ENCODE data around the gene CSTF3. TPM values are rescaled to one million over a fixed set of nuclear protein-coding genes. Genes with fewer than 3 reads are reported as not detected.
"Not testable (repeated sequence)": the region's sequence is repeated elsewhere in the genome, so short reads cannot be mapped to it uniquely, and the experiment has no call there.

CSTF3 gene
- total RNA-seq, 6 donors from 2014 or later: 7.3 to 19.4 (median 16.4) TPM

GRCh38 chr11:33177676-33178336 is 16.5 kb upstream of the CSTF3 start:
- Histone ChIP-seq H3K9me3 (no peaks in the 10 kb centered on the region), H3K4me3 (no peak overlapping the region), H3K4me1 (peaks cover 0 to 3% (median 0%) of the 10 kb centered on the region in 4 donors), H3K27me3 (no peaks in the 10 kb centered on the region), H3K27ac (no peak overlapping the region), H3K36me3 (no peaks in the 10 kb centered on the region)
- 93 to 94% methylated on average over 8 of the region's 8 CpGs for WGBS, 2 donors
- ATAC-seq (ENCODE audit: low FRiP score in 2 of 2) (no peak), DNase-seq (no peak)
- TF ChIP-seq EP300 (IDR thresholded peaks at IDR 0.05) (no peak), POLR2A (IDR thresholded peaks at IDR 0.05) (no peak), POLR2AphosphoS5 (IDR thresholded peaks at IDR 0.05) (no peak), CTCF (IDR thresholded peaks at IDR 0.05) (no peak)

GRCh38 chr11:33176760-33177159 is 15.5 kb upstream of the CSTF3 start:
- H3K9me3 ChIP-seq; ATAC-seq (ENCODE audit: low FRiP score in 2 of 2); H3K4me3 ChIP-seq; H3K27me3 ChIP-seq; H3K36me3 ChIP-seq; H3K4me1 ChIP-seq; DNase-seq; H3K27ac ChIP-seq: not testable (repeated sequence)
- 96 to 98% methylated on average over 5 of the region's 5 CpGs for WGBS, 2 donors

- H3K27me3 ChIP-seq: no peaks in the 10 kb centered on the region
- no peaks in the 10 kb centered on the region for H3K4me1 ChIP-seq
- no peak for TF ChIP-seq EP300 (IDR thresholded peaks at IDR 0.05)
- no peak for TF ChIP-seq POLR2A (IDR thresholded peaks at IDR 0.05)
- TF ChIP-seq CTCF (IDR thresholded peaks at IDR 0.05): no peak
- no peak for TF ChIP-seq POLR2AphosphoS5 (IDR thresholded peaks at IDR 0.05)
- 58 to 75% methylated on average over 2 of the region's 2 CpGs for WGBS, 2 donors
- no peak overlapping the region for H3K4me3 ChIP-seq
- no peaks in the 10 kb centered on the region for H3K36me3 ChIP-seq
- no peak overlapping the region for H3K27ac ChIP-seq
- DNase-seq (peak in 1 of 2 donors; percentile 55), ATAC-seq (ENCODE audit: low FRiP score in 2 of 2) (peak in 1 of 2 donors; percentile 72)
- no peaks in the 10 kb centered on the region for H3K9me3 ChIP-seq
These were observed 11.7 kb upstream of the CSTF3 start for GRCh38 chr11:33172996-33173395.

GRCh38 chr11:33172345-33172744 is 11.1 kb upstream of the CSTF3 start:
- Histone ChIP-seq H3K4me1 (no peaks in the 10 kb centered on the region), H3K27me3 (no peaks in the 10 kb centered on the region), H3K9me3 (no peaks in the 10 kb centered on the region), H3K27ac (no peak overlapping the region), H3K36me3 (no peaks in the 10 kb centered on the region), H3K4me3 (no peak overlapping the region)
- ATAC-seq (ENCODE audit: low FRiP score in 2 of 2) (no peak), DNase-seq (no peak)
- WGBS, 2 donors: 93% methylated on average over 5 of the region's 5 CpGs
- TF ChIP-seq POLR2AphosphoS5 (IDR thresholded peaks at IDR 0.05): no peak

- no peak for TF ChIP-seq CTCF (IDR thresholded peaks at IDR 0.05)
- TF ChIP-seq EP300 (IDR thresholded peaks at IDR 0.05): no peak
- no peak for TF ChIP-seq POLR2A (IDR thresholded peaks at IDR 0.05)
- no peak for TF ChIP-seq POLR2AphosphoS5 (IDR thresholded peaks at IDR 0.05)
- DNase-seq (no peak), ATAC-seq (ENCODE audit: low FRiP score in 2 of 2) (no peak)
- peaks cover 0 to 2% (median 0%) of the 10 kb centered on the region in 4 donors for H3K4me1 ChIP-seq
- H3K36me3 ChIP-seq: no peaks in the 10 kb centered on the region
- no peaks in the 10 kb centered on the region for H3K27me3 ChIP-seq
- no peak overlapping the region for H3K27ac ChIP-seq
- WGBS, 2 donors: 93 to 100% methylated on average over 1 of the region's 1 CpG
- H3K9me3 ChIP-seq: no peaks in the 10 kb centered on the region
- no peak overlapping the region for H3K4me3 ChIP-seq
These were observed 10.0 kb upstream of the CSTF3 start for GRCh38 chr11:33171251-33171650.

- Histone ChIP-seq H3K36me3 (no peaks in the 10 kb centered on the region), H3K4me3 (no peak overlapping the region), H3K4me1 (peaks cover 0 to 2% (median 0%) of the 10 kb centered on the region in 4 donors), H3K27me3 (no peaks in the 10 kb centered on the region), H3K9me3 (no peaks in the 10 kb centered on the region), H3K27ac (no peak overlapping the region)
- peak in 1 of 2 donors; percentile 48 for ATAC-seq (ENCODE audit: low FRiP score in 2 of 2)
- TF ChIP-seq POLR2AphosphoS5 (IDR thresholded peaks at IDR 0.05) (no peak), EP300 (IDR thresholded peaks at IDR 0.05) (no peak), POLR2A (IDR thresholded peaks at IDR 0.05) (no peak), CTCF (IDR thresholded peaks at IDR 0.05) (no peak)
- WGBS, 2 donors: 37 to 54% methylated on average over 4 of the region's 4 CpGs
- DNase-seq: no peak
These were observed 7.5 kb upstream of the CSTF3 start for GRCh38 chr11:33168709-33169200.

Measured in upper lobe of left lung (tissue), 6 donors.